BLaER1 (cell line): ENCODE measurements around the gene SUPT20H.

Source experiments
- H3K27ac ChIP-seq: shearing (Covaris generic); formaldehyde crosslinking; 2 replicates; pipeline ENCODE4 v1.8.1; 2022
- H3K27me3 ChIP-seq: shearing (Covaris generic); formaldehyde crosslinking; 2 replicates; pipeline ENCODE4 v1.8.1; 2022
- H3K36me3 ChIP-seq: shearing (Covaris generic); formaldehyde crosslinking; 2 replicates; pipeline ENCODE4 v1.8.1; 2022
- H3K4me1 ChIP-seq: shearing (Covaris generic); formaldehyde crosslinking; 2 replicates; pipeline ENCODE4 v1.8.1; 2022
- H3K4me2 ChIP-seq: shearing (Covaris generic); formaldehyde crosslinking; 2 replicates; pipeline ENCODE4 v1.8.1; 2022
- H3K4me3 ChIP-seq: shearing (Covaris generic); formaldehyde crosslinking; 2 replicates; pipeline ENCODE4 v1.8.1; 2022
- H3K9ac ChIP-seq: shearing (Covaris generic); formaldehyde crosslinking; 2 replicates; pipeline ENCODE4 v1.8.1; 2022
- H3K9me3 ChIP-seq: shearing (Covaris generic); formaldehyde crosslinking; 2 replicates; pipeline ENCODE4 v1.8.1; 2022
- H4K20me1 ChIP-seq: shearing (Covaris generic); formaldehyde crosslinking; 2 replicates; pipeline ENCODE4 v1.8.1; 2022
- Cebpa-rat ChIP-seq: shearing (Covaris generic); IDR thresholded peaks from 2 replicates; pipeline ENCODE4 v1.8.1; 2022

SUPT20H gene

GRCh38 chr13:37014609-37015008 is 44.9 kb downstream of the SUPT20H start:
- H3K36me3 ChIP-seq: peaks cover 79% of the 10 kb centered on the region
- H3K4me3 ChIP-seq: no peak overlapping the region
- H3K4me1 ChIP-seq: no peaks in the 10 kb centered on the region
- H3K4me2 ChIP-seq: no peak overlapping the region
- no peaks in the 10 kb centered on the region for H3K9me3 ChIP-seq
- H4K20me1 ChIP-seq: no peaks in the 10 kb centered on the region
- no peak for TF ChIP-seq Cebpa-rat
- H3K27me3 ChIP-seq: no peaks in the 10 kb centered on the region
- H3K27ac ChIP-seq: no peak overlapping the region
- H3K9ac ChIP-seq: no peak overlapping the region

- Histone ChIP-seq H3K27ac (no peak overlapping the region), H3K4me1 (no peaks in the 10 kb centered on the region), H3K9ac (no peak overlapping the region), H3K9me3 (no peaks in the 10 kb centered on the region), H3K27me3 (no peaks in the 10 kb centered on the region), H4K20me1 (no peaks in the 10 kb centered on the region), H3K4me2 (no peak overlapping the region), H3K36me3 (peaks cover 88% of the 10 kb centered on the region), H3K4me3 (no peak overlapping the region)
- no peak for TF ChIP-seq Cebpa-rat
These were observed 47.7 kb downstream of the SUPT20H start for GRCh38 chr13:37011788-37012187.

- Histone ChIP-seq H3K27me3 (no peaks in the 10 kb centered on the region), H3K4me2 (no peak overlapping the region), H3K4me1 (no peaks in the 10 kb centered on the region), H3K4me3 (no peak overlapping the region), H3K9ac (no peak overlapping the region), H3K36me3 (peaks cover 86% of the 10 kb centered on the region), H3K9me3 (no peaks in the 10 kb centered on the region), H3K27ac (no peak overlapping the region), H4K20me1 (no peaks in the 10 kb centered on the region)
- TF ChIP-seq Cebpa-rat: no peak
These were observed 48.5 kb downstream of the SUPT20H start for GRCh38 chr13:37011002-37011401.

DNA sequence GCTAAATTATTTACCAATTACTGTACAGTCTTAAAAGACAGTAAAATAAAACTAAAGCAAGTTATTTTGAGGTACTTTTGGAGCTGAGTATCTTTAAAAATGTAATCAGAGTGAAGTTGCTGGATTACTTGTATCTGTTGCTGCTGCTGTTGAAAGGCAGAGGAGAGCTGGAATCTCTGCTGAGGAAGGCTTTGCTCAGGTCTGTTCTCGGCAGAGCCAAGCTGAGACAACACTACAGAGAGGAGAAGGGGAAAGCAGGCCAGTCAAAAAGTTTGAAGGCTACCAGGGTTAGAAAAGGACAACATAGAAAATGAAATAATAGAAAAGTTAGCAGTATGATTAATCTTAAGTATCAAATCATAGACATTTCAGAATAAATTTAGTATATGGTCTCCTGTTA is 49.1 kb downstream of the SUPT20H start:
- Histone ChIP-seq H3K27me3 (no peaks in the 10 kb centered on the region), H3K4me1 (no peaks in the 10 kb centered on the region), H3K9me3 (no peaks in the 10 kb centered on the region), H3K4me3 (no peak overlapping the region), H3K9ac (no peak overlapping the region), H3K27ac (no peak overlapping the region), H3K4me2 (no peak overlapping the region), H3K36me3 (peaks cover 86% of the 10 kb centered on the region), H4K20me1 (no peaks in the 10 kb centered on the region)
- TF ChIP-seq Cebpa-rat: no peak

DNA sequence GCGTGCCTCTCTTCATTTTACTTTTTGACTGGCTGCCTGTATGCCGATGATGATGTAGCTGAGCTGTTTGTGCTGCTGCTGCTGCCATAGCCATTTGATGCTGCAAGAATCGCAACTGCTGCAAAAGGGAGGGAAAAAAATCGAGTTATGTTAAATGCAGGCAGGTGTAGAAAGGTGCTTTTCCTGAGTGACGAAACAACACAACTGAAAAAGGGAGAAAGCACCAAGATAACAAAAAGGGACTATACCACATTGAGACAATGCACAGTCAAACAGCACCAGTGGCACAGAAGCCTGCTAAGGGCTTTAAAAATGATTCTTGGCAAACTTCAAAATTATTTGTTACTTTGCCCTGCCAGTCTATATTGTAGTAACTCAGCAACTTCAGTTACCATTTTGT is 49.8 kb downstream of the SUPT20H start:
- Histone ChIP-seq H3K27me3 (no peaks in the 10 kb centered on the region), H3K9ac (no peak overlapping the region), H3K9me3 (no peaks in the 10 kb centered on the region), H3K4me1 (no peaks in the 10 kb centered on the region), H4K20me1 (no peaks in the 10 kb centered on the region), H3K36me3 (peaks cover 87% of the 10 kb centered on the region), H3K4me2 (no peak overlapping the region), H3K27ac (no peak overlapping the region), H3K4me3 (no peak overlapping the region)
- no peak for TF ChIP-seq Cebpa-rat

- H3K36me3 ChIP-seq: peaks cover 36% of the 10 kb centered on the region
- peaks cover 5% of the 10 kb centered on the region; the same call in 1 of the 2 replicates for H4K20me1 ChIP-seq
- peak overlapping the region; percentile 96 for H3K9ac ChIP-seq
- H3K27me3 ChIP-seq: no peaks in the 10 kb centered on the region
- H3K4me3 ChIP-seq: peak overlapping the region; percentile 85
- H3K4me1 ChIP-seq: peaks cover 25% of the 10 kb centered on the region
- TF ChIP-seq Cebpa-rat: no peak
- peak overlapping the region; percentile 99 for H3K27ac ChIP-seq
- no peaks in the 10 kb centered on the region for H3K9me3 ChIP-seq
- peak overlapping the region; percentile 79 for H3K4me2 ChIP-seq
These were observed 57.6 kb downstream of the SUPT20H start for GRCh38 chr13:37001921-37002250.

DNA sequence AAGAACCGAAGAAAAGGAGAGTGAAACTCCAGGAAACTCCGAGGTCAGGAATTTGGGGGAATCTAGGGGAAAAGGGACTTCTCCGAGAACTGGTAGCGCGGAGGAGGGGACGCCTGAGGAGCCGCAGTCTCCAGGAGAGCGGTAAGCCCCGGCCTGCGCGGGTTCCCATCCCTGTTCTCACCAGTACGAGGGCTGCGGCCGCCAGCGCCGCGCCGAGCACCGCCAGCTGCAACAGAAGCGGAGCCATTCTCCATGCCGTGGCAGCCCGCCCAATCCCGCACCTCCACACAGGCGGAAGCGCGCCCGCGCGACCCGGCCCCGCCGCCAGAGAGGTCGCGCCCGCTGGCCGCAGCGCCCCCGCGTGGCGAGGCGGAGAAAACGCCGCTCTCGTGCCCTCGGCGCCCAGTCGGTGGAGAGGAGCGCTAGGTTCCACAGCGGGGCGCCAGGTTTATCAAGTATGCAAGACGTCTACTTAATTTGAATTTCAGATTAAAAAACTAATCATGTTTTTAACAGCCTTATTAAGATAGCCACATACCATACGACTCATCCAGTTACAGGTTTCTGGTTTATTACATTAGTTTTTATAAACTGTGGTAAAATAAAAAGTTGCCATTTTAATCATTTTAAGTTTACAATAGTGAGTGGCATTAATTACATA is 60.3 kb downstream of the SUPT20H start, which contains the start of gene ALG5:
Gene ALG5 (minus strand): TSS at position 287 of the 661 bp plus-strand sequence. CDS start 40 bp downstream, at position 247.
- H3K4me2 ChIP-seq: peak within 1 kb of the TSS; percentile 86
- no peaks in the 10 kb centered on the region for H3K9me3 ChIP-seq
- peak within 1 kb of the TSS; percentile 96 for H3K9ac ChIP-seq
- peaks cover 29% of the 10 kb centered on the region for H3K36me3 ChIP-seq
- H3K4me1 ChIP-seq: peaks cover 32% of the 10 kb centered on the region
- TF ChIP-seq Cebpa-rat: no peak
- peak within 1 kb of the TSS; percentile 99 for H3K27ac ChIP-seq
- peak within 1 kb of the TSS; percentile 85 for H3K4me3 ChIP-seq
- peaks cover 29% of the 10 kb centered on the region; the same call in 1 of the 2 replicates for H4K20me1 ChIP-seq
- no peaks in the 10 kb centered on the region for H3K27me3 ChIP-seq

DNA sequence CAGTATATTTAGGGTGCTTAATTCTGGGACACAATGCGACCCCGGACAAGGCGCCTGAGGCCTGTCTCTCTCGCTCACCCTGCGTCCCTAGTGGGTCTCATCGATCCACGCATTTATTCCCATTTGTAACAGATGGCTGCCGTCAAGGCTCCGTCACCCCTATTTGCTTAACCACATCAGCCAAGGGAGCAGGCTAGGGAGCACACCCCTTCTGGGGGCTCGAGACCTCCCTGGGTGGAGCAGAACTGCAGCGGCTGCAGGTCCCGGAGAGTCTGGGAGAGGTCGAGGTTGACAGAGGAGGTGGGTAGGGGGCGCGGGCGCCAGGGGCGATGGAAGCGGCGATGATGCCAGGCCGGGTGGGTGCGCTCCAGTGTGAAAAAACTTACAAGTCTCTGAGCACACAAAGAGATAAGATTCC is 60.9 kb downstream of the SUPT20H start:
- peak overlapping the region; percentile 96 for H3K9ac ChIP-seq
- H3K27ac ChIP-seq: peak overlapping the region; percentile 93
- peak overlapping the region; percentile 86 for H3K4me2 ChIP-seq
- no peaks in the 10 kb centered on the region for H3K9me3 ChIP-seq
- H3K27me3 ChIP-seq: no peaks in the 10 kb centered on the region
- TF ChIP-seq Cebpa-rat: no peak
- H3K4me1 ChIP-seq: peaks cover 32% of the 10 kb centered on the region
- H4K20me1 ChIP-seq: peaks cover 29% of the 10 kb centered on the region; the same call in 1 of the 2 replicates
- H3K36me3 ChIP-seq: peaks cover 29% of the 10 kb centered on the region
- peak overlapping the region; percentile 85 for H3K4me3 ChIP-seq

DNA sequence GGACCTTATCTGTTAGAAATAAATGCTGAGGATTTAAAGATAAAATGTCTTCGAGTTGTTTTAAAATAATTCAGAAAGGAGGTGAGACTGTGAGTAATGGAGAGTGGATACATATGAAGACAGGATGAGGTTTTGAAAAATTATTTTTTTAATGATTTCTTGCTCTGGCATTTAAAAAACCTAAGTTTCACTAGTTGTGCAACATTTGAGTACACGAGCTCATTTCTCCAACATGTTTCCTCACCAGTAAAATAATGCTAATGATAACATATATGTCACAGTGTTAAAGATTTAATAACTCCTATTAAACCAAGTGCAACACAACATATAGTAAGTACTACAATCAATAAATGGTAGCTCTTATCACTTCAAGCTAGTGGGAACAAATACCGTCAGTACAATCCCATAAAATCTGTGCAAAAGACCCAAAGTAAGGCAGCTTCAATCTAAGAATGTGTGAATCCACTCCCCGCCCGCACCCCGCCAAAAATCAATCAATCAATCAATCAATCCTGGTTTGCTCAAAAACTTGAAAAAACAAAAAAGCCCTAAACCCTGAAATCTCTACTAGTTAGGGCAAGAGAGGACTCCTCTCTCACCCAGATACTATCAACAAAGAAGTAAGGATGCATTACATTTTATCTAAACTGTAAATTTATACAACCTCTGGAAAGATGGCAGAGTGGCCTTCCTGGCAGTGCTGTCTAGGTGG is 61.6 kb downstream of the SUPT20H start:
- TF ChIP-seq Cebpa-rat: no peak
- peak overlapping the region; percentile 86 for H3K4me2 ChIP-seq
- H3K4me1 ChIP-seq: peaks cover 32% of the 10 kb centered on the region
- H3K9me3 ChIP-seq: no peaks in the 10 kb centered on the region
- peak overlapping the region; percentile 93 for H3K27ac ChIP-seq
- no peaks in the 10 kb centered on the region for H3K27me3 ChIP-seq
- H3K9ac ChIP-seq: peak overlapping the region; percentile 96
- peaks cover 29% of the 10 kb centered on the region; the same call in 1 of the 2 replicates for H4K20me1 ChIP-seq
- peaks cover 32% of the 10 kb centered on the region for H3K36me3 ChIP-seq
- H3K4me3 ChIP-seq: peak overlapping the region; percentile 85

DNA sequence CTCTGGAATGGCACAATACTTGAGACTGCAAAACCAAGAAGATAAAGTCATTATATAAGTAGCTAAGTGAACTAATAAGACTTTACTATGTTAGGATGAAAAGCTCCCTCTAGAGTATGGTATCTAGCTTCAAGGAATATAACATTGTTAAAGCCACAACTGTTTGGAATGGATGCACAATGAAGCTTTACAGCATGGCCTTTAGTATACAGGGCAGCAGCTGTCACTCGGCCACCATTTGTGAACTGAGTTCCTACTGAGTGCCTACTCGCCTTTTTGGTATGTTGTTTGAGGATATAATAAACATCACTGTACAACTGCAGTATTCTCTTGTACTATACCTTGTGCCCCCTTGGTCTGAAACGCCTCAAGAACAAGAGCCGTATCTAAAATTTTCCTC is 67.1 kb downstream of the SUPT20H start:
- Histone ChIP-seq H3K9me3 (no peaks in the 10 kb centered on the region), H3K4me3 (no peak overlapping the region), H3K36me3 (peaks cover 85% of the 10 kb centered on the region), H3K27me3 (no peaks in the 10 kb centered on the region), H3K27ac (no peak overlapping the region), H3K4me2 (no peak overlapping the region), H4K20me1 (peaks cover 29% of the 10 kb centered on the region; the same call in 1 of the 2 replicates), H3K9ac (no peak overlapping the region), H3K4me1 (peaks cover 11% of the 10 kb centered on the region)
- no peak for TF ChIP-seq Cebpa-rat
